Measurements from ENCODE around the gene CGAS.

CGAS gene

GRCh38 chr6:73421534-73421933, 30.6 kb downstream of the CGAS start:
- POLR2A ChIA-PET = interaction anchor here (0.6 kb wide), 1 partner anchor 54 kb away, joined by 5 read pairs; no protein-coding TSS in a partner anchor
- TF ChIP-seq ZNF391 (tag by site-specific recombination; IDR thresholded peaks at IDR 0.05; ENCODE audit: borderline replicate concordance, low read depth) (no peak), ZNF341 (tag by site-specific recombination; IDR thresholded peaks at IDR 0.05; ENCODE audit: low read depth) (no peak), ZNF280C (tag by site-specific recombination; IDR thresholded peaks at IDR 0.05) (no peak), ZNF513 (tag by site-specific recombination; IDR thresholded peaks at IDR 0.05) (no peak), SCRT2 (tag by site-specific recombination; IDR thresholded peaks at IDR 0.05) (no peak), ZNF335 (tag by site-specific recombination; conservative IDR thresholded peaks at IDR 0.05) (no peak), HOXA7 (CRISPR knock-in tag; IDR thresholded peaks at IDR 0.05; ENCODE audit: borderline replicate concordance) (no peak), ZBTB11 (tag by site-specific recombination; conservative IDR thresholded peaks at IDR 0.05; ENCODE audit: low read depth) (no peak), BCL11B (tag by site-specific recombination; IDR thresholded peaks at IDR 0.05; ENCODE audit: low read depth) (no peak), ZBTB17 (tag by site-specific recombination; IDR thresholded peaks at IDR 0.05) (no peak), ZNF211 (tag by site-specific recombination; IDR thresholded peaks at IDR 0.05; ENCODE audit: low read depth) (no peak), ZNF580 (tag by site-specific recombination; IDR thresholded peaks at IDR 0.05) (no peak), ZNF10 (tag by site-specific recombination; IDR thresholded peaks at IDR 0.05) (no peak), PATZ1 (tag by site-specific recombination; IDR thresholded peaks at IDR 0.05) (no peak), ZNF501 (tag by site-specific recombination; IDR thresholded peaks at IDR 0.05) (no peak), ZNF600 (tag by site-specific recombination; IDR thresholded peaks at IDR 0.05) (no peak)
- TF ChIP-seq, protein P1, sequence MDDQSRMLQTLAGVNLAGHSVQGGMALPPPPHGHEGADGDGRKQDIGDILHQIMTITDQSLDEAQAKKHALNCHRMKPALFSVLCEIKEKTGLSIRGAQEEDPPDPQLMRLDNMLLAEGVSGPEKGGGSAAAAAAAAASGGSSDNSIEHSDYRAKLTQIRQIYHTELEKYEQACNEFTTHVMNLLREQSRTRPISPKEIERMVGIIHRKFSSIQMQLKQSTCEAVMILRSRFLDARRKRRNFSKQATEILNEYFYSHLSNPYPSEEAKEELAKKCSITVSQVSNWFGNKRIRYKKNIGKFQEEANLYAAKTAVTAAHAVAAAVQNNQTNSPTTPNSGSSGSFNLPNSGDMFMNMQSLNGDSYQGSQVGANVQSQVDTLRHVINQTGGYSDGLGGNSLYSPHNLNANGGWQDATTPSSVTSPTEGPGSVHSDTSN (CRISPR knock-in tag; IDR thresholded peaks at IDR 0.05) = no peak
- TF ChIP-seq, protein P2, sequence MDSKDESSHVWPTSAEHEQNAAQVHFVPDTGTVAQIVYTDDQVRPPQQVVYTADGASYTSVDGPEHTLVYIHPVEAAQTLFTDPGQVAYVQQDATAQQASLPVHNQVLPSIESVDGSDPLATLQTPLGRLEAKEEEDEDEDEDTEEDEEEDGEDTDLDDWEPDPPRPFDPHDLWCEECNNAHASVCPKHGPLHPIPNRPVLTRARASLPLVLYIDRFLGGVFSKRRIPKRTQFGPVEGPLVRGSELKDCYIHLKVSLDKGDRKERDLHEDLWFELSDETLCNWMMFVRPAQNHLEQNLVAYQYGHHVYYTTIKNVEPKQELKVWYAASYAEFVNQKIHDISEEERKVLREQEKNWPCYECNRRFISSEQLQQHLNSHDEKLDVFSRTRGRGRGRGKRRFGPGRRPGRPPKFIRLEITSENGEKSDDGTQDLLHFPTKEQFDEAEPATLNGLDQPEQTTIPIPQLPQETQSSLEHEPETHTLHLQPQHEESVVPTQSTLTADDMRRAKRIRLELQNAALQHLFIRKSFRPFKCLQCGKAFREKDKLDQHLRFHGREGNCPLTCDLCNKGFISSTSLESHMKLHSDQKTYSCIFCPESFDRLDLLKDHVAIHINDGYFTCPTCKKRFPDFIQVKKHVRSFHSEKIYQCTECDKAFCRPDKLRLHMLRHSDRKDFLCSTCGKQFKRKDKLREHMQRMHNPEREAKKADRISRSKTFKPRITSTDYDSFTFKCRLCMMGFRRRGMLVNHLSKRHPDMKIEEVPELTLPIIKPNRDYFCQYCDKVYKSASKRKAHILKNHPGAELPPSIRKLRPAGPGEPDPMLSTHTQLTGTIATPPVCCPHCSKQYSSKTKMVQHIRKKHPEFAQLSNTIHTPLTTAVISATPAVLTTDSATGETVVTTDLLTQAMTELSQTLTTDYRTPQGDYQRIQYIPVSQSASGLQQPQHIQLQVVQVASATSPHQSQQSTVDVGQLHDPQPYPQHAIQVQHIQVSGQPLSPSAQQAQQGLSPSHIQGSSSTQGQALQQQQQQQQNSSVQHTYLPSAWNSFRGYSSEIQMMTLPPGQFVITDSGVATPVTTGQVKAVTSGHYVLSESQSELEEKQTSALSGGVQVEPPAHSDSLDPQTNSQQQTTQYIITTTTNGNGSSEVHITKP (tag by site-specific recombination; IDR thresholded peaks at IDR 0.05) = no peak
- TF ChIP-seq, protein P3, sequence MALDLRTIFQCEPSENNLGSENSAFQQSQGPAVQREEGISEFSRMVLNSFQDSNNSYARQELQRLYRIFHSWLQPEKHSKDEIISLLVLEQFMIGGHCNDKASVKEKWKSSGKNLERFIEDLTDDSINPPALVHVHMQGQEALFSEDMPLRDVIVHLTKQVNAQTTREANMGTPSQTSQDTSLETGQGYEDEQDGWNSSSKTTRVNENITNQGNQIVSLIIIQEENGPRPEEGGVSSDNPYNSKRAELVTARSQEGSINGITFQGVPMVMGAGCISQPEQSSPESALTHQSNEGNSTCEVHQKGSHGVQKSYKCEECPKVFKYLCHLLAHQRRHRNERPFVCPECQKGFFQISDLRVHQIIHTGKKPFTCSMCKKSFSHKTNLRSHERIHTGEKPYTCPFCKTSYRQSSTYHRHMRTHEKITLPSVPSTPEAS (tag by site-specific recombination; IDR thresholded peaks at IDR 0.05) = no peak
- Histone ChIP-seq H3K9me3 (ENCODE audit: control insufficient read depth, insufficient read depth, low read depth, low read length) (no peaks in the 10 kb centered on the region), H3K27ac (ENCODE audit: extremely low read depth, low read depth, low read length) (no peak overlapping the region), H3K36me3 (ENCODE audit: control insufficient read depth in 2 of 2, insufficient read depth in 1 of 2, low read length in 2 of 2) (no peaks in the 10 kb centered on the region), H3K4me1 (ENCODE audit: control insufficient read depth, insufficient read depth, low read length) (no peaks in the 10 kb centered on the region), H3K4me3 (ENCODE audit: low read depth, low read length) (no peak overlapping the region)
- CTCF ChIA-PET = no interaction called here

Measured in HEK293 (cell line).